RPMI7951 (cell line): ENCODE measurements around the gene NCOA1. TPM values are rescaled to one million over a fixed set of nuclear protein-coding genes. Genes with fewer than 3 reads are reported as not detected.
"Not testable (repeated sequence)": the region's sequence is repeated elsewhere in the genome, so short reads cannot be mapped to it uniquely, and the experiment has no call there.

ENCODE experiments used
- DNase-seq: peaks from one replicate; pipeline ENCODE4 v3.0.0-alpha.2; 2012; ENCODE audit warnings: low read depth
- total RNA-seq: library from RNA; depleted of rRNA; stranded (reverse); fragments of >200 nt; shearing (Covaris generic); gene quantifications from 2 replicates; pipeline ENCODE4 v1.2.3, GENCODE V29; 2014

Gene NCOA1
- total RNA-seq, 1 experiment from 2014 or later, result 9.9 TPM

GRCh38 chr2:24505534-24506275 is 14.7 kb downstream of the NCOA1 start:
- no peak for DNase-seq

DNA sequence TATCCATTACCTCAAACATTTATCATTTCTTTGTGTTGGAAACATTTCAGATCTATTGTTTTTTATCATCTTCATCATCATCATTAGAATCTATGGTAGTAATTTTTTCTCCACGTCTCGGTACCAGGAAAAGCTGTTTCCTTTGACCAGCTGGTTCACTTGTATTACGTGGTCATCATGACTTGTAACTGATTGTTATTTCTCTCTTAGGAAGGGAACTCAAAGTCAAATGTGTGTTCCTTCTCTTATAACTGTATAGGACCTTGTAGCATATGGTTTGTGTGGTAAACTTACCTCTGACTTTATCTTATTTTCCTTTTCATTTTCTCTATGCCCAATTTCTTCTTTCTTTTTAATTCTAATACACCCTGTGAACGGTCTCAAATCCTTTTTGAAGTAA is 16.5 kb downstream of the NCOA1 start:
- no peak for DNase-seq

- no peak for DNase-seq
Measured at GRCh38 chr2:24508878-24509277, 17.8 kb downstream of the NCOA1 start.

DNA sequence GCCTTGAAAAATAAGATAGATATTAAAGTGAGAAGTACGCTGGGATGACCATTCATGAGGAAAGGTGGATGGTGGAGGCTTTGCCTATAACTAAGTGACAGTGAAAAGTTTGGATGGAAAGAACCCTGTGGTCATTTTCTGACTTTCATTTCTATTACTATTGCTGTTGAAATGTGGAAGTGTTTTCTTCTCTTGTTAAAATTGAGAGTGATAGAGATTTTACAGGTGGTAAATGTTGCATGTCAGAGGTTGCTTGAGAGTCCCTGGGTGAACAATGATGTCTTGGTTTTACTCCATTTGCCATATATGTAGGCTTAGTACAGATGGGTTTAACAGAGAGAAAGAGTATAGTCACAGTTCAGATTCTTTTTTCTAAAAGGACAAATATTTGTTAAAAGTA is 18.4 kb downstream of the NCOA1 start:
- no peak for DNase-seq

GRCh38 chr2:24509840-24510239 is 18.8 kb downstream of the NCOA1 start:
- no peak for DNase-seq

DNA sequence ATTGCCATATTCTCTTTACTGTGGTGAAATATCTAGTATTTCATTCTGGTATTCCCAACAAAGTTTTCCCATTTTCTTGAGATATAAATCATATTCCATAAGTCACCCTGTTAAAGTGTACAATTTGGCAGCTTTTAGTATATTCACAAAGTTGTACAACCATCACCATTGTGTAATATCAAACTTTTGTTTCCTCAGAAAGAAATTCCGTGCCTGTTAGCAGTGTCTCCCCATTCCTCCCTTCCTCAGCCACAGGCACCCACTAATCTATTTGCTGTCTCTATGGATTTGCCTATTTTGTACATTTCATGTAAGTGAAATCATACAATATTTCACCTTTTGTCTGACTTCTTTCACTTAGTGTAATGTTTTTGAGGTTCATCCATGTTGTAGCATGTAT is 19.7 kb downstream of the NCOA1 start:
- DNase-seq, result no peak

GRCh38 chr2:24511198-24511597 is 20.1 kb downstream of the NCOA1 start:
- DNase-seq, result no peak

- DNase-seq, result no peak
Measured at GRCh38 chr2:24511894-24512293, 20.8 kb downstream of the NCOA1 start.

DNA sequence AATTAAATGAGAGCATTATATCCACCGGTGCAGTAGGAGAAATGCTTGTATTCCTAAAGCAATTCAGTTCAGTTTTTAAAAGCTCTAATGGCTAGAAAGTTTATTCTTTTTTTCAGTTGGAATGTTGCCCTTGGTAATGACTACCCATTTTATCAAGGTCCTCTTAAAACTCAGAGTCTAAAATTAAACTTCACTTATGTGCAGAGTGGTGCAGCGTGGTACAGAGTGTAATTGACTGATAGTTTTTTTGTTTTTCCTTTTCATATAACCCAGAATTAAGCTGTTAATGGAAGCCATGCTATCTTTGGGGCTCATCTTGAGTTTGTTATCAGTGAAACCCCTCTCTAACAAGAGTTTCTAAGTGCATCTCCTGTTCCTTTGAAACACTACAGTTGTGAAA is 21.4 kb downstream of the NCOA1 start:
- DNase-seq, result no peak

DNA sequence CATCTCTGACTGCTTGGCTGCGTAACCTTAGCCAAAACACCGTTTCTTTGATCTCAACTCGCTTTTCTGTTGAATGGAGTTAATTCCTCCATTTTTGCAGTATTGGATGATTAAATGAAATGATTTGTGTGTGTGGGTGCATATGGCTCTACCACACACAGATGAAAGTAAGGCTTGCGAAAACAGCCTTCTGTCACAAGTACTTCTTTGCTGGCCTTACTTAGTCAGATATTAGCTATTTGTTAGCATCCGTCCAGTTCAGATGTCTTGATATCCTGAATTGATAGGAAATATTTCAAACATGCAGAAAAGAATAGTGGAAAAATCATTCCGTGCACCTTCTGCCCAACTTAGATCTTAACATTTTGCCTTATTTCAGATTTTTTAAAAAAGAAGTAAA is 21.8 kb downstream of the NCOA1 start:
- no peak for DNase-seq

DNA sequence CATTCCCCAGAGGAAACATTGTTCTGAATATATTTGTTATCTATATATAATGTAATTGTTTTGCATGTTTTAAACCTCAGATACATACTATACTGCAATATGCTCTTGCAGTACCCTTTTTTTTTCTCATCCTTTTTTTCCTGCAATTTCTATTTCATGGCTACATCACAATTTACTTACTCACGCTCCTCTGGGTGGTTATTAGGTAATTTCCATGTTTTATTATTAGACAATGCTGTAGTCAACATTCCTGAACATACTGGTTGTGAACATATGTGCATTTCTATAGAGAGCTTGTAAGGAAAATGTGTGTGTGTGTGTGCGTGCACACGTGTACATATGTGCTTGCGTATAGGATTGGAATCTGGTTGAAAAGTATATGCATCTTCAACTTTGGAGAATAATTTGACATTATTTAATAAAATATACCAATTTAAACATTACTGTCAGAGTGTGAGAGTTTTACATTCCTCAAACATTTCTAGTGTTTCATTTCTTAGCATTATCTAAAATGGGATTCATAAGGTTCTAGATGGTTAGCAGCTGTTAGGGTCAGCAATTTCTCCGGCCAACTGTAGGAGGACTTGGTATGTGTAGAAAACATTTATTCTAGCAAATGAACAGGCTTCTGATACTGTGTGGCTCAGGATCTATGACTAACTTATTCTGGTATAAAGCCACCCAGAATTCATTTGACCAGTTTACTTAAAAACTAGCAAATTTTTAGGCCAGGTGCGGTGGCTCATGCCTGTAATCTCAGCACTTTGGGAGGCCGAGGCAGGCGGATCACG is 22.4 kb downstream of the NCOA1 start:
- DNase-seq, result no peak

GRCh38 chr2:24514820-24515219 is 23.8 kb downstream of the NCOA1 start:
- no peak for DNase-seq

DNA sequence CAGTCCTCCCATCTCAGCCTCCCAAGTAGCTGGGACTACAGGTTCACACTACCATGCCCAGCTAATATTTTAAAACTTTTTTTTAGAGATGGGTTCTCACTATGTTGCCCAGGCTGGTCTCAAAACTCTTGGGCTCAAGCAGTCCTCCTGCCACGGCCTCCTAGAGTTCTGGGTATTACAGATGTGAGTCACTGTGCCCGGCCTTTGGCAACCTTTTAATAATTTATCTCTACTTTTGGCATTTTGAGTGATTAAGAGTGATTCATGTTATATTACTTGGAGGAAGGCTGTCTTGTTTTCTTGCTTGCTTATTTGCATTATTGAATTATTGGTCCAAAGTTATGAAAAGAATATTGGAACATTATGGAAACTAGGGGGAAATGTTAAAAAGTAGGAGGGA is 24.3 kb downstream of the NCOA1 start:
- DNase-seq, result peak; percentile 6

GRCh38 chr2:24515831-24516230 is 24.8 kb downstream of the NCOA1 start:
- no peak for DNase-seq

DNA sequence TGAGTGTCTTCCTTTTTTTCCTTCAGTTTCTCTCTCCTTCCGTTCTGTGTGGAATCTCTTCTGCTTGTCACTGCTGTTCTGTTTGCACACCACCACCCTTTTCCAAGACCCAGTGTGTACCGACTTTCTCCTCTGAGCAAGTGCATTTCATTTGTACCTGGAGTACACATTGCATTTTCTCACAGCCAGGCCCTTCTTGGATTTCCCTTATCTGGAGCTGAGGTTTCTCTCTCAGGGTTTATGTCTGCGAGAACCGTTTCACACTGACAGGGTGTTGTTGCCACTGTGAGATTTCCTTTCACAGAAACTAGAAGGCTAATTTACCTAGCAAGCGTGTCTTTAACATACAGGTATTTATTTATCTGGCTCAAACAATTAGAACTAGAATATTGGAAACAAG is 26.2 kb downstream of the NCOA1 start:
- no peak for DNase-seq

DNA sequence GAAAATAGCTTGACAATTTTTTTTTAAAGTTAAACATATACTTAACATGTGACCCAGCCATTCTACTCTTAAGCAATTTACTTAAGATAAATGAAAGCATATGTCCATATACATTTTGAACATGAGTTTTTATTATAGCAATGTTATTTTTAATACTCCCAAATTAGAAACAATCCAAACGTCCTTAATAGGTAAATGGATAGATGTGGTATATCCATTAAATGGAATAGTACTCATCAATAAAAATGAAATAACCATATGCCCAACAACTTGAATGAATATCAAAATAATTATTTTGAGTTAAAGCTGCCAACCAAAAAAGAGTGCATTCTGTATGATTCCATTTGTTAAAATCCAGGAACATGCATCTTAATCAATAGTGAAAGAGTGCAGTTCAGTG is 29.1 kb downstream of the NCOA1 start:
- no peak for DNase-seq

DNA sequence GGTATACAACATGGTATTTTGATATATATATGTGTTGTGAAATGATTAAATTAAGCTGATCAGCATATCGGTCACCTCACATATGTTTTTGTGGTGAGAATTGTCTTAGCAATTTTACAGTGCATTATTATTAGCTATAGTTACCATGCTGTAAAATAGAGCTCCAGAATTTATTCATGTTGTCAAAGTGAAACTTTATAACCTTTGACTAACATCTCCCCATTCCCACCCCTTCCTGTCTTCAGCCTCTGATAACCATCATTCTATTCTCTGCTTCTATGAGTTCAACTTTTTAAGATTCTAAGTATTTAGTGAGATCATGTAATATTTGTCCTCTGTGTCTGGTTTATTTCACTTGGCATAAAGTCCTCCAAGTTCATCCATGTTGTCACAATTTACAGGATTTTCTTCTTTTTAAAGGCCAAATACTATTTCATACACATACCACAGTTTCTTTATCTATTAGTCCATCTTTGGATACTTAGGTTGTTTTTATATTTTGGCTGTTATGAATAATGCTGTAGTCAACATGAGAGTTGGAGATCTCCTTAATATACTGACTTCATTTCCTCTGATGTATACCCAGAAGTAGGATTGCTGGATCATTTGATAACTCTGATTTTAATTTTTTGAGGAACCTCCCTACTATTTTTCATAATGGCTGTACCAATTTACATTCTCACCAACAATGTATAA is 30.3 kb downstream of the NCOA1 start:
- no peak for DNase-seq

DNA sequence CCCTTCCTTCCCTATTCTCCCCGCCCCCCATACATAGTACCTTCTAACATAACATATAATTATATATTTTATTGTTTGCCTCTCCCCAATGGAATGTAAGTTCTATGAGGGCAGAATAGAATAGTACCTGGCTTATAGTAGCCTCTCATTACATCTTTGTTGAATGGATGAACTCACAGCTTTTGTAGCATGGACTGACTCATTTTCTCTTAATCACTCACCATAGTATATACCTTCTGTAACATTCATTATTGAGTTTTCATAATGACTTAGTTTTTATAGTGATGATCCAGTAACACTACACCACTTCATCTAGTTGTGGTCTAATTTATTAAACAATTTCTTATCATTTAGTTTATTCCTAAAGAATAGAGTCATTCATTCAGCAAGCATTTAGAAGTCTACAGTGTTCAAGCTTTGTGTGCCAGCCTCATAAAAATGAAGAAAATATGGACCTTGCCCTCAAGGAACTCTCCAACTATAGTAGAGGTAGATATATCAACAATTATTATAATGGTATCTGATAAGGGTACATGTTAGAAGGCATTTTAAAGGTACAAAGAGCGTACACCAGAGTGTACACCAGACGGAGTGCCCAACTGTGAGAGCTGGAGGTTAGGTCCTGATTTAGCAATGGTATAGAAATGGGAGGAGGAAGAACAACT is 31.1 kb downstream of the NCOA1 start:
- no peak for DNase-seq

- no peak for DNase-seq
Measured at GRCh38 chr2:24527536-24527935, 36.5 kb downstream of the NCOA1 start.

DNA sequence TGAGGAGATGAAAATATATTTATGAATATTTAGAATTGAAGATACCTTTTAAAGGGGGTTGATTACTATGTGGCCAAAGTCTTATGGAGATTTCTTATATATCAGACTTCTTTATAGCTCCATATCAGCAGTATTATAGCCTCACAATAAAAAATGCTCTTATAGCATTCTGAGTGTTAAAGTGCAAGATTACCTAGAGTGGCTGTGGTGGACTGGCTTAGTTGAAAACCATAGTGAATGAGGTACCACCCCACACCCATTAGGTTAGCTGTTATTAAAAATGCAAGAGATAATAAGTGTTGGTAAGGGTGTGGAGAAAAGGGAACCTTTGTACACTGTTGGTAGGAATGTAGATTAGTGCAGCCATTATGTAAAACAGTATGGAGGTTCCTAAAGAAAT is 39.7 kb downstream of the NCOA1 start:
- DNase-seq, result no peak

GRCh38 chr2:24531610-24532009 is 40.6 kb downstream of the NCOA1 start:
- not testable (repeated sequence) for DNase-seq

GRCh38 chr2:24532057-24532456 is 41.0 kb downstream of the NCOA1 start:
- DNase-seq, result not testable (repeated sequence)
